Progenitor cell of endocrine pancreas (in vitro differentiated cells): ENCODE measurements around the gene BFSP1. TPM values are rescaled to one million over a fixed set of nuclear protein-coding genes. Genes with fewer than 3 reads are reported as not detected.

ENCODE experiments used
- DNase-seq: peaks from one replicate; pipeline ENCODE4 v3.0.0; 2021; ENCODE audit warnings: low spot score; ENCODE audit not compliant: unreplicated experiment
- H3K27ac Mint-ChIP-seq: 2 replicates; pipeline ENCODE4 v1.8.0; 2021; ENCODE audit warnings: mild to moderate bottlenecking, moderate library complexity, mixed read lengths
- H3K27me3 Mint-ChIP-seq: 2 replicates; pipeline ENCODE4 v1.8.0; 2021; ENCODE audit warnings: mixed read lengths
- H3K36me3 Mint-ChIP-seq: 2 replicates; pipeline ENCODE4 v1.8.0; 2022; ENCODE audit warnings: mixed read lengths; ENCODE audit not compliant: insufficient read depth
- H3K4me1 Mint-ChIP-seq: 2 replicates; pipeline ENCODE4 v1.8.0; 2021; ENCODE audit warnings: low read depth, mixed read lengths
- H3K4me3 Mint-ChIP-seq: 2 replicates; pipeline ENCODE4 v1.8.0; 2021; ENCODE audit warnings: low read depth, mild to moderate bottlenecking, moderate library complexity, mixed read lengths
- H3K9me3 Mint-ChIP-seq: 2 replicates; pipeline ENCODE4 v1.8.0; 2021; ENCODE audit warnings: low read depth, mixed read lengths
- CTCF ChIP-seq: fragments of 200-600 bp; sonication (generic); IDR thresholded peaks from one replicate; pipeline ENCODE4 v1.5.0; 2021; ENCODE audit warnings: antibody characterized with exemption, mild to moderate bottlenecking; ENCODE audit not compliant: unreplicated experiment
- total RNA-seq: library from RNA; stranded (reverse); gene quantifications from 2 replicates; pipeline ENCODE4 v1.2.1, GENCODE V29; 2021

BFSP1 gene
- total RNA-seq, 1 donor from 2014 or later = 4.2 TPM

- H3K27me3 Mint-ChIP-seq = no peaks in the 10 kb centered on the region
- TF ChIP-seq CTCF = no peak
- no peak overlapping the region for H3K27ac Mint-ChIP-seq
- no peaks in the 10 kb centered on the region for H3K36me3 Mint-ChIP-seq
- H3K4me3 Mint-ChIP-seq = no peak overlapping the region
- H3K9me3 Mint-ChIP-seq = no peaks in the 10 kb centered on the region
- peaks cover 22% of the 10 kb centered on the region for H3K4me1 Mint-ChIP-seq
- no peak for DNase-seq
These were observed 23.9 kb upstream of the BFSP1 start for GRCh38 chr20:17555106-17555505.

GRCh38 chr20:17549131-17549530 is 18.0 kb upstream of the BFSP1 start:
- Mint-ChIP-seq H3K27ac (no peak overlapping the region), H3K9me3 (no peaks in the 10 kb centered on the region), H3K4me1 (peaks cover 17% of the 10 kb centered on the region), H3K4me3 (no peak overlapping the region), H3K36me3 (no peaks in the 10 kb centered on the region), H3K27me3 (no peaks in the 10 kb centered on the region)
- no peak for DNase-seq
- no peak for TF ChIP-seq CTCF

GRCh38 chr20:17545127-17545526 is 13.9 kb upstream of the BFSP1 start:
- peaks cover 32% of the 10 kb centered on the region for H3K4me1 Mint-ChIP-seq
- H3K27me3 Mint-ChIP-seq = peaks cover 7% of the 10 kb centered on the region

GRCh38 chr20:17543531-17544131 is 12.5 kb upstream of the BFSP1 start:
- Mint-ChIP-seq H3K4me1 (peaks cover 32% of the 10 kb centered on the region), H3K27me3 (peaks cover 8% of the 10 kb centered on the region), H3K36me3 (no peaks in the 10 kb centered on the region)

More at GRCh38 chr20:17545127-17545526, 13.9 kb upstream of the BFSP1 start:
- no peak for DNase-seq
- Mint-ChIP-seq H3K4me3 (no peak overlapping the region), H3K36me3 (no peaks in the 10 kb centered on the region), H3K9me3 (no peaks in the 10 kb centered on the region), H3K27ac (peak overlapping the region; percentile 76)
- TF ChIP-seq CTCF = no peak

GRCh38 chr20:17542993-17543412 is 11.8 kb upstream of the BFSP1 start:
- Mint-ChIP-seq H3K36me3 (no peaks in the 10 kb centered on the region), H3K4me1 (peaks cover 32% of the 10 kb centered on the region), H3K27ac (peak overlapping the region; percentile 56), H3K27me3 (peaks cover 8% of the 10 kb centered on the region), H3K4me3 (no peak overlapping the region), H3K9me3 (no peaks in the 10 kb centered on the region)
- TF ChIP-seq CTCF = no peak
- no peak for DNase-seq

More at GRCh38 chr20:17543531-17544131, 12.5 kb upstream of the BFSP1 start:
- Mint-ChIP-seq H3K9me3 (no peaks in the 10 kb centered on the region), H3K27ac (peak overlapping the region; percentile 21), H3K4me3 (no peak overlapping the region)
- TF ChIP-seq CTCF = no peak
- DNase-seq = no peak
